Measurements from ENCODE around the gene OLA1. TPM values are rescaled to one million over a fixed set of nuclear protein-coding genes. Genes with fewer than 3 reads are reported as not detected.

OLA1 gene
- total RNA-seq, 1 experiment from 2014 or later = 109 TPM

GRCh38 chr2:174180165-174180724 lies 68.1 kb downstream of the OLA1 start:
- no peak overlapping the region for H3K4me3 Mint-ChIP-seq
- ATAC-seq = peak; percentile 82
- peaks cover 16% of the 10 kb centered on the region for H3K36me3 Mint-ChIP-seq
- no peak for DNase-seq (ENCODE audit: low spot score)
- TF ChIP-seq, protein P1, sequence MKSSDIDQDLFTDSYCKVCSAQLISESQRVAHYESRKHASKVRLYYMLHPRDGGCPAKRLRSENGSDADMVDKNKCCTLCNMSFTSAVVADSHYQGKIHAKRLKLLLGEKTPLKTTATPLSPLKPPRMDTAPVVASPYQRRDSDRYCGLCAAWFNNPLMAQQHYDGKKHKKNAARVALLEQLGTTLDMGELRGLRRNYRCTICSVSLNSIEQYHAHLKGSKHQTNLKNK (CRISPR knock-in tag; IDR thresholded peaks at IDR 0.05) = no peak
- no peak for TF ChIP-seq ZNF512 (CRISPR knock-in tag; IDR thresholded peaks at IDR 0.05; ENCODE audit: borderline replicate concordance)
- TF ChIP-seq, protein P2, sequence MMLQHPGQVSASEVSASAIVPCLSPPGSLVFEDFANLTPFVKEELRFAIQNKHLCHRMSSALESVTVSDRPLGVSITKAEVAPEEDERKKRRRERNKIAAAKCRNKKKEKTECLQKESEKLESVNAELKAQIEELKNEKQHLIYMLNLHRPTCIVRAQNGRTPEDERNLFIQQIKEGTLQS (CRISPR knock-in tag; conservative IDR thresholded peaks at IDR 0.05) = no peak
- TF ChIP-seq, protein P3, sequence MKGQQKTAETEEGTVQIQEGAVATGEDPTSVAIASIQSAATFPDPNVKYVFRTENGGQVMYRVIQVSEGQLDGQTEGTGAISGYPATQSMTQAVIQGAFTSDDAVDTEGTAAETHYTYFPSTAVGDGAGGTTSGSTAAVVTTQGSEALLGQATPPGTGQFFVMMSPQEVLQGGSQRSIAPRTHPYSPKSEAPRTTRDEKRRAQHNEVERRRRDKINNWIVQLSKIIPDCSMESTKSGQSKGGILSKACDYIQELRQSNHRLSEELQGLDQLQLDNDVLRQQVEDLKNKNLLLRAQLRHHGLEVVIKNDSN (CRISPR knock-in tag; IDR thresholded peaks at IDR 0.05) = no peak
- no peak for TF ChIP-seq ZNF671 (CRISPR knock-in tag; IDR thresholded peaks at IDR 0.05)
- TF ChIP-seq PRRX2 (CRISPR knock-in tag; IDR thresholded peaks at IDR 0.05) = no peak
- CTCF ChIA-PET = interaction anchor here (1.2 kb wide), 1 partner anchor 161 kb away, joined by 9 read pairs; no protein-coding TSS in a partner anchor
- H3K9me3 Mint-ChIP-seq = peaks cover 20% of the 10 kb centered on the region
- POLR2A ChIA-PET = no interaction called here
- H3K4me1 Mint-ChIP-seq = peaks cover 17% of the 10 kb centered on the region
- no peak overlapping the region for H3K27ac Mint-ChIP-seq
- H3K27me3 Mint-ChIP-seq (ENCODE audit: low read depth) = no peaks in the 10 kb centered on the region

- H3K27me3 Mint-ChIP-seq (ENCODE audit: low read depth) = no peaks in the 10 kb centered on the region
- ChIA-PET POLR2A (no interaction called here), CTCF (interaction anchor here (1.0 kb wide), 1 partner anchor 19 kb away, joined by 3 read pairs; no protein-coding TSS in a partner anchor)
- TF ChIP-seq EMX1 (CRISPR knock-in tag; IDR thresholded peaks at IDR 0.05) = no peak
- no peak for TF ChIP-seq JUN (CRISPR knock-in tag; IDR thresholded peaks at IDR 0.05)
- no peak for TF ChIP-seq CREB1 (CRISPR knock-in tag; IDR thresholded peaks at IDR 0.05)
- TF ChIP-seq MLX (CRISPR knock-in tag; IDR thresholded peaks at IDR 0.05) = no peak
- TF ChIP-seq CBFB (CRISPR knock-in tag; IDR thresholded peaks at IDR 0.05; ENCODE audit: low read depth) = no peak
- TF ChIP-seq, protein P4, sequence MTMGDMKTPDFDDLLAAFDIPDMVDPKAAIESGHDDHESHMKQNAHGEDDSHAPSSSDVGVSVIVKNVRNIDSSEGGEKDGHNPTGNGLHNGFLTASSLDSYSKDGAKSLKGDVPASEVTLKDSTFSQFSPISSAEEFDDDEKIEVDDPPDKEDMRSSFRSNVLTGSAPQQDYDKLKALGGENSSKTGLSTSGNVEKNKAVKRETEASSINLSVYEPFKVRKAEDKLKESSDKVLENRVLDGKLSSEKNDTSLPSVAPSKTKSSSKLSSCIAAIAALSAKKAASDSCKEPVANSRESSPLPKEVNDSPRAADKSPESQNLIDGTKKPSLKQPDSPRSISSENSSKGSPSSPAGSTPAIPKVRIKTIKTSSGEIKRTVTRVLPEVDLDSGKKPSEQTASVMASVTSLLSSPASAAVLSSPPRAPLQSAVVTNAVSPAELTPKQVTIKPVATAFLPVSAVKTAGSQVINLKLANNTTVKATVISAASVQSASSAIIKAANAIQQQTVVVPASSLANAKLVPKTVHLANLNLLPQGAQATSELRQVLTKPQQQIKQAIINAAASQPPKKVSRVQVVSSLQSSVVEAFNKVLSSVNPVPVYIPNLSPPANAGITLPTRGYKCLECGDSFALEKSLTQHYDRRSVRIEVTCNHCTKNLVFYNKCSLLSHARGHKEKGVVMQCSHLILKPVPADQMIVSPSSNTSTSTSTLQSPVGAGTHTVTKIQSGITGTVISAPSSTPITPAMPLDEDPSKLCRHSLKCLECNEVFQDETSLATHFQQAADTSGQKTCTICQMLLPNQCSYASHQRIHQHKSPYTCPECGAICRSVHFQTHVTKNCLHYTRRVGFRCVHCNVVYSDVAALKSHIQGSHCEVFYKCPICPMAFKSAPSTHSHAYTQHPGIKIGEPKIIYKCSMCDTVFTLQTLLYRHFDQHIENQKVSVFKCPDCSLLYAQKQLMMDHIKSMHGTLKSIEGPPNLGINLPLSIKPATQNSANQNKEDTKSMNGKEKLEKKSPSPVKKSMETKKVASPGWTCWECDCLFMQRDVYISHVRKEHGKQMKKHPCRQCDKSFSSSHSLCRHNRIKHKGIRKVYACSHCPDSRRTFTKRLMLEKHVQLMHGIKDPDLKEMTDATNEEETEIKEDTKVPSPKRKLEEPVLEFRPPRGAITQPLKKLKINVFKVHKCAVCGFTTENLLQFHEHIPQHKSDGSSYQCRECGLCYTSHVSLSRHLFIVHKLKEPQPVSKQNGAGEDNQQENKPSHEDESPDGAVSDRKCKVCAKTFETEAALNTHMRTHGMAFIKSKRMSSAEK (CRISPR knock-in tag; IDR thresholded peaks at IDR 0.05; ENCODE audit: borderline replicate concordance) = no peak
- no peak for TF ChIP-seq SOX15 (CRISPR knock-in tag; IDR thresholded peaks at IDR 0.05)
- TF ChIP-seq ERG (CRISPR knock-in tag; IDR thresholded peaks at IDR 0.05) = no peak
- no peak for TF ChIP-seq SMAD3 (CRISPR knock-in tag; IDR thresholded peaks at IDR 0.05; ENCODE audit: borderline replicate concordance)
- TF ChIP-seq ATF2 (CRISPR knock-in tag; IDR thresholded peaks at IDR 0.05; ENCODE audit: borderline replicate concordance, low read depth) = no peak
- no peak for TF ChIP-seq PRRX2 (CRISPR knock-in tag; IDR thresholded peaks at IDR 0.05)
- no peak for ATAC-seq
- H3K4me1 Mint-ChIP-seq = peaks cover 19% of the 10 kb centered on the region
- no peak for DNase-seq (ENCODE audit: low spot score)
- H3K36me3 Mint-ChIP-seq = peaks cover 31% of the 10 kb centered on the region
- H3K4me3 Mint-ChIP-seq = no peak overlapping the region
- H3K27ac Mint-ChIP-seq = peak overlapping the region; percentile 70
- H3K9me3 Mint-ChIP-seq = peaks cover 42% of the 10 kb centered on the region
Measured at GRCh38 chr2:174177316-174177890, 70.9 kb downstream of the OLA1 start.

All from WTC11 (cell line).